HG02610 (cell line): ENCODE results near the gene FILIP1L.

Experiments used
- ATAC-seq: cut with Tn5 transposase; IDR thresholded peaks from one replicate; pipeline ENCODE4 v1.9.1; 2021; ENCODE audit warnings: mild to moderate bottlenecking, moderate library complexity; ENCODE audit not compliant: unreplicated experiment

The FILIP1L gene

DNA sequence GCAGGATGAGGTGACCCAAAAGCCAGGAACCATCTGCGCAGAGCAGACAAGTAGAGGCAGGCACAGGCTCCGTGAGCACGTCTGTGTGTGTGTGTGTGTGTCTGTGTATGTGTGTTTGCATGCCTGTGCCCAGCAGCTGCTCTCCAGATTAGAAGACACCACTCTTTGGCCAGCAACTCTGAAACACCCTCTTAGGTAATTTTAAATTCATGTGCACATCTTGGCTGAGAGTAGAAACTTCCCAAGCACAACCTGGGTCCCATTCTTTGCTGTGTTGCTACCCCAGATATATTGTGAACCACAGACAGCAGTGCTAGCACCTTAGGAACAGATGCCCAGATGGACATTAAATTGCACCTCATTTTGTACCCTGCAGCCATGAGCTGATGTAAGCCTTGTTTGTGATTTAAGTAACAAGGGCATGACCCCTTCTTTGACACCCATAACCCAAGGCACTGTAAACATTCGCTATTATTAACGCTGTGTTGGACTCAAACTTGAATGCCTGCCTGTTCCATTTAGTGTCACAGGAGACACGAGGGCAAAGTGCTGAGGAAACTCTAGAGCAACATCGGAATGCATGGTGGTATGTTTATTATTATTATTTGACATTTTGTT is at the start of gene FILIP1L:
TSS of gene FILIP1L (minus strand) at position 89 of the 618 bp plus-strand sequence.
- no peak for ATAC-seq

GRCh38 chr3:100163787-100164186 is 49.5 kb upstream of the FILIP1L start:
- no peak for ATAC-seq

DNA sequence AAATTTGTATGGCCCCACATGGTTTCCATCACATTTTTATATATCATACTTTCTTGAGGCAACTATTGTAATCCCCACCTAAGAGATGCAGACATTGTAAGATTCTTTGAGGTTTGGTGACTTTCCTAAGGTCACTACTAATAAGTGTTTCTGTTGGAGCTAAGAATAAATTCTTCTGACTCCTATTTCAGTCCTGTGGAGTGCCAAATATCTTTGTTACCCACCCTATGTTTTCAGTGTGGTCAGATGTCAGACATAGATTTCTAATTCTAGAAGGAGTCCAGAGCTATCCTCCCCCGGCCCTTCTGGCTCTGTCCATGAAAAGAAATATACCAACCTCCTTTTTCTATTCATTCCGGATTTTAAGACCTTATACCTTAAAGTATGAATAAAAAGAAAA is 46.2 kb upstream of the FILIP1L start:
- ATAC-seq, result no peak

- no peak for ATAC-seq
Observed at GRCh38 chr3:100159331-100160153, 45.2 kb upstream of the FILIP1L start.

GRCh38 chr3:100158918-100159330 is 44.6 kb upstream of the FILIP1L start:
- no peak for ATAC-seq

GRCh38 chr3:100157685-100158084 is 43.4 kb upstream of the FILIP1L start:
- no peak for ATAC-seq

DNA sequence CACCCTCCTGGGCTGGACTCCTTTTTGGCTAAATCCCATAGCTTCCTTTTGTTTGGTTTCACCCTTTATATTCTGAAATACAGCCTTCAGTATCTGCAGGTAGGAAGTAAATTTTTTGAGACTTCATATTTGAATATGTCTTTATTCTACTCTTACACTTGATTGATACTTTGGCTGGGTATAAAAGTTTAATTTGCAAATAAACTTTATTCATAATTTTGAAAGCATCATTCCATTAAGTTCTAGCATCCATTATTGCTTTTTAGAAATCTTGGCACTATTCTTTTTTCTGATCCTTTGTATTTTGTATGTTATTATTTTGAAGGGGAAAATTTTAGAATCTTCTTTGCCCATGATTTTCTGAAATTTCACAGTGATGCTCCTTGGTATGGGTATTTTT is 41.3 kb upstream of the FILIP1L start:
- no peak for ATAC-seq

DNA sequence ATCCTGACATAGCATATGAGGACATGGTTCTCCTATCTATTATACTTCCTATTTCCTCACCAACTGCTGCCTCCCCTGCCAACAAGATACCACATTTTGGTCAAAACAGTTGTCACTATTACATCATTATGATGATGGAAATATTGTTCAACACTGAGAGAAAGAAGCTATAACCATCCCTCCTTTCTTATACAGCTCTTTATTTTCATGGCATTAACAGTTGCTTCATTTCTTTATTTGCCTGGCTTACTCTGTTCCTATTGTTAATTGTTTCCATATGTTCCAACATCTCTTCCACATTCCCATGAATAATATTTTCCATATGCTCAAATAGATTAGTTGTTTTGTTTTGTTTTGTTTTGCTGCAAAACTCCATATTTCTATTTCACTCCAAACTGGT is 40.8 kb upstream of the FILIP1L start:
- ATAC-seq, result no peak

DNA sequence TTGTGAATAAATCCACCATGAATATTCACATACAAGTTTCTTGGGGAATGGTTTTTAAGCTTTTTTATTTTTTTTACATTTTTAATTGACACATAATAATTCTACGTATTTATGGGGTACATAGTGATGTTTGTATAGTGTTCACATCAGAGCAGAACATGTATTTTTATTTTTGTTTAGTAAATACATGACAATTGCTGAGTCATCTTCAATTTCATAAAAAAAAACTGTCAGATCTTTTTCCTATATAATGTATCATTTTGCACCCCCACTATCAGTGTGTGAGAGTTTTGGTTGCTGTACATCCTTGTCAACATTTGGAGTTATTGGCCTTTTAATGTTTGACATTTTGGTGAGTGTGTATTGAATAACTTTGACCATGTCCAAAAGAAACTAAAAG is 39.9 kb upstream of the FILIP1L start:
- ATAC-seq, result no peak

- no peak for ATAC-seq
Observed at GRCh38 chr3:100151024-100151707, 36.9 kb upstream of the FILIP1L start.

- ATAC-seq, result no peak
Observed at GRCh38 chr3:100150473-100150872, 36.2 kb upstream of the FILIP1L start.

GRCh38 chr3:100149713-100150415 is 35.6 kb upstream of the FILIP1L start:
- ATAC-seq, result no peak

DNA sequence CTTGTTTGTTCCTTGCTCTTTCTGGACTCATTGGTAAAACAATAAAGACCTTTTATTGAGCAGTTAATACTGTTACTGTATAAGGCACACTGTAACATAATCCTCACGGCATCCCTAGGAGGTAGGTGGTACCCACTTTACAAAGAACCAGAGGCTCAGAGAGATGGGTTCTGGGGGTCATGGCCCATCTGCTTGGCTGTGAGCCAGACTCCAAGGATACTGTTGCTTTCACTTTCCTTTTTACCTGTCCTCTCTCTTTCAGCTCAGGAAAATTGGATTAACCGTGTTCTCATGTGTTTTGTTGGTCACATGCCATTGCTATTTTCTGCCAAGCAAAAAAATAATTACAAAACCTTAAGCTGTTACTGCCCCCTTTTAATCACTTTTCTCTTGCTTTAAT is 34.8 kb upstream of the FILIP1L start:
- no peak for ATAC-seq

- peak; percentile 93 for ATAC-seq
Observed at GRCh38 chr3:100144255-100144866, 30.1 kb upstream of the FILIP1L start.

DNA sequence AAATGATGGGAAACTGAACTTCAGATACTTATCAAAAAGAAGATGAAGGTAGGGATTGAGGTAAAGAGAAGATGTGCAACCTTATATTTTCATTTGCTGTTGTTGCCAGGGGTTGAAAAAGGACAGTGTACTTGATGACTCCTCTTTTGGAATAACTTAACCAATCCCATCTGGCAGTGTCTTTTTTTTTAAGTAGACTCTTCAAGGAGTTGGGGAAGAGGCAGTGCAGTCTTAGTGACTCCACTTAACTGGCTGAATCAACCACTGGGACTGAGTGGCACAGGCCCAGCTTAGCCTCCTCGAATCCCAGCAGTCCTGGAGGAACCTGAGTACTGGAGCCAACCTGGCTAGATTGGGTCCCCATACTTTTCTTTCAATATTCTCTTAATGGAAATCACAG is 27.3 kb upstream of the FILIP1L start:
- no peak for ATAC-seq

GRCh38 chr3:100140976-100141375 is 26.7 kb upstream of the FILIP1L start:
- no peak for ATAC-seq

DNA sequence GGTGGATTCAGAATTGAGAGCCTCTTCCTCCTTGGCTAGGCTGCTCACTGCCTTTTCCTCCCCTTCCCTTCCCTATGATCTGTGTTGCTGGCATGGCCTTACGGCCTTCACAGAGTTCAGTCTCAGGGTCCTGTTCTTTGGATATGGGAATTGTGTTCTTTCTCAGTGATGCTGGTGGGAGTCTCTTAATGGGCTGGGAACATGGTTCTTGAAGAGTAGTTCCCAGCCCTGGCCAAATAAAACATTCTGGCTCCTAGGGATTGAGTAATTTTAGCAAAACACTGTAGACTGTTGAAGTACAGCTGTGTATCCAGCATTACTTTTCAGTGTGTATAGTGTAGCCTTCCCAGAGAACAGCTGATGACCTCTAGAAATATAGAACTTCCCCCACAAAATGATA is 22.6 kb upstream of the FILIP1L start:
- no peak for ATAC-seq

DNA sequence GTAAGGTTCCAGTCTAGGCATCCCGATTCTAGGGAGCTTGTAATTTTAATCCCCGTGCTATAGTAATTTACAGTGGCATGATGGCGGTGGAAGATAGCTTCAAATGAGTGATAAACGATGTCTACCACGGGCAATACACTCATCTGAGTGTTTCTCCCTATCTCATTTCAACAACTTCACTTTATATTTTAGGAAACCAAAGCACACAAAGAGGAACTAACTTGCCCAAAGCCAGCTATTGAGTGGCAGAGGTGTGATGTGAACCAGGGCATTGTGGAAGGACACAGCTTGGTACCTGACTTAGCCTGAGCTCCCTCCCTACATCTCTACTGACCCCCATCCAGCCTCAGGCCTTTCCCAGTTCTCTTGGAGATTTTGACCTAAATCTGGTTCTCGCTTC is 16.9 kb upstream of the FILIP1L start:
- no peak for ATAC-seq

DNA sequence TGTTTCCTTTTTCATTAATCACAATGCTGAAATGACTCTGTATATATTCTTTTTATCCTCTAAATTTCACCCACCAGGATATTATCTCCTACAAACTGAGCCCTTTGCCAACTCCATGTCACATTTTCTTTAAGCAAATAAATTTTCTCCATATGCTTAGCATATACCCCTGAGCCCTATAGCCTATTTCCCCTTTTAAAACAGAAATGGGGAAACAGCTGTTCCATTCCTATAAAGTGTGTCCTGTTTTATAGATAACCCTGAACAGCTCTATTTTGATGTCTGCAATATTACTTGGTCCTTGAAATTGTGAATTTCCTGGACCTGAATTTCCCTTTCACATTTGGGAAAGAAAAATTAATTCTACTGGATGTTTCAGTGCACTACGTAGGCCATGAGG is 15.6 kb upstream of the FILIP1L start:
- no peak for ATAC-seq

GRCh38 chr3:100128565-100128964 is 14.3 kb upstream of the FILIP1L start:
- ATAC-seq, result no peak

DNA sequence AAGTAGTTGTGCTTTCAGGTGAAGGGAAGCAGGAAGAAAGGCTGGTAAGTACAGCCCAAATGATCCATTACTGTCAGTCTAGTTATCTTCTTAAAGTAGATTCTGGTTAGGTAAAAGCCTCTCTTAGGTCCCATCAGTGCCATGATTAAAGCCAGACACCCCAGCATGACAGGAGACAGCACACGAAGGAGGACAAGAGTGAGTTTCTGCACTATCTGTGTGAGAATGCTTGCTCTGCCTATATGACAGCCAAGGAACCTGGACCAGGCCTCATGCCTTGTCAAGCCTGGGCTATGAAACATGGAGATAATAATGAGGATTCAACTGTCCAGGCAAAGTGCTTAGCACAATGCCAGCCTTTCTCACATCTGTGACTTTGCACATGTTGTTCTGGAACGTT is 13.5 kb upstream of the FILIP1L start:
- ATAC-seq, result no peak
